GM19023 (cell line): Measurements from ENCODE around the gene VEZT.
"Not testable (repeated sequence)": the region's sequence is repeated elsewhere in the genome, so short reads cannot be mapped to it uniquely, and the experiment has no call there.

Experiments used
- ATAC-seq: cut with Tn5 transposase; IDR thresholded peaks from one replicate; pipeline ENCODE4 v1.9.1; 2021; ENCODE audit warnings: mild to moderate bottlenecking, moderate library complexity; ENCODE audit not compliant: unreplicated experiment

Gene VEZT

GRCh38 chr12:95318071-95318545 is 100.5 kb downstream of the VEZT start:
- no peak for ATAC-seq

GRCh38 chr12:95319694-95320331 is 102.2 kb downstream of the VEZT start:
- no peak for ATAC-seq

GRCh38 chr12:95321516-95322246 is 104.1 kb downstream of the VEZT start:
- no peak for ATAC-seq

GRCh38 chr12:95322326-95322725 is 104.7 kb downstream of the VEZT start:
- no peak for ATAC-seq

- no peak for ATAC-seq
These were observed 105.6 kb downstream of the VEZT start for GRCh38 chr12:95323212-95323611.

- not testable (repeated sequence) for ATAC-seq
These were observed 106.6 kb downstream of the VEZT start for GRCh38 chr12:95324246-95324645.

GRCh38 chr12:95325501-95325900 is 107.9 kb downstream of the VEZT start:
- no peak for ATAC-seq

GRCh38 chr12:95326445-95326844 is 108.8 kb downstream of the VEZT start:
- no peak for ATAC-seq

GRCh38 chr12:95326855-95327254 is 109.2 kb downstream of the VEZT start:
- no peak for ATAC-seq

GRCh38 chr12:95328708-95329107 is 111.1 kb downstream of the VEZT start:
- no peak for ATAC-seq

- no peak for ATAC-seq
These were observed 118.3 kb downstream of the VEZT start for GRCh38 chr12:95335948-95336347.

- no peak for ATAC-seq
These were observed 118.9 kb downstream of the VEZT start for GRCh38 chr12:95336387-95337067.

- ATAC-seq = no peak
These were observed 119.5 kb downstream of the VEZT start for GRCh38 chr12:95337146-95337545.

- ATAC-seq = no peak
These were observed 121.6 kb downstream of the VEZT start for GRCh38 chr12:95339086-95339788.

GRCh38 chr12:95342008-95342407 is 124.4 kb downstream of the VEZT start:
- ATAC-seq = no peak

GRCh38 chr12:95343461-95344230 is 126.0 kb downstream of the VEZT start:
- ATAC-seq = no peak

- no peak for ATAC-seq
These were observed 131.7 kb downstream of the VEZT start for GRCh38 chr12:95349291-95349690.

- no peak for ATAC-seq
These were observed 134.1 kb downstream of the VEZT start for GRCh38 chr12:95351748-95352147.
